Hepatocyte (in vitro differentiated cells): ENCODE measurements around the gene LRRC47. TPM values are rescaled to one million over a fixed set of nuclear protein-coding genes. Genes with fewer than 3 reads are reported as not detected.

Experiments used
- DNase-seq: peaks from one replicate; pipeline ENCODE4 v3.0.0-alpha.2; 2016; ENCODE audit warnings: low spot score
- H2AFZ ChIP-seq: fragments of 200-600 bp; sonication (generic); 2 replicates; pipeline ENCODE4 v1.6.0; 2016; ENCODE audit warnings: antibody characterized with exemption, mild to moderate bottlenecking
- H3K27ac ChIP-seq: fragments of 200-600 bp; sonication (generic); 2 replicates; pipeline ENCODE4 v1.5.1; 2016; ENCODE audit warnings: mild to moderate bottlenecking
- H3K27me3 ChIP-seq: fragments of 200-600 bp; sonication (generic); 2 replicates; pipeline ENCODE4 v1.6.1; 2016
- H3K36me3 ChIP-seq: fragments of 200-600 bp; sonication (generic); replicated peaks from 2 replicates; pipeline ENCODE4 v1.5.1; 2016; ENCODE audit warnings: low read depth; ENCODE audit not compliant: insufficient read depth
- H3K4me1 ChIP-seq: fragments of 200-600 bp; sonication (generic); 2 replicates; pipeline ENCODE4 v1.5.1; 2016; ENCODE audit warnings: mild to moderate bottlenecking, moderate library complexity; ENCODE audit not compliant: insufficient read depth
- H3K4me2 ChIP-seq: fragments of 200-600 bp; sonication (generic); 2 replicates; pipeline ENCODE4 v1.6.0; 2016
- H3K4me3 ChIP-seq: fragments of 200-600 bp; sonication (generic); 2 replicates; pipeline ENCODE4 v1.5.1; 2016; ENCODE audit warnings: mild to moderate bottlenecking
- H3K79me2 ChIP-seq: fragments of 200-600 bp; sonication (generic); 2 replicates; pipeline ENCODE4 v1.6.0; 2017; ENCODE audit warnings: mild to moderate bottlenecking
- H3K9me2 ChIP-seq: fragments of 200-600 bp; sonication (generic); replicated peaks from 2 replicates; pipeline ENCODE4 v1.6.0; 2017; ENCODE audit warnings: mild to moderate bottlenecking; ENCODE audit not compliant: insufficient read depth
- H3K9me3 ChIP-seq: fragments of 200-600 bp; sonication (generic); 2 replicates; pipeline ENCODE4 v1.5.1; 2016; ENCODE audit warnings: low read depth, mild to moderate bottlenecking
- H4K20me1 ChIP-seq: fragments of 200-600 bp; sonication (generic); 2 replicates; pipeline ENCODE4 v1.6.0; 2016; ENCODE audit warnings: mild to moderate bottlenecking; ENCODE audit not compliant: insufficient read depth, poor library complexity, severe bottlenecking
- CTCF ChIP-seq: fragments of 200-600 bp; sonication (generic); IDR thresholded peaks from 2 replicates; pipeline ENCODE4 v1.5.1; 2016; ENCODE audit warnings: antibody characterized with exemption, mild to moderate bottlenecking; ENCODE audit not compliant: poor library complexity
- EZH2 ChIP-seq: fragments of 200-600 bp; sonication (generic); IDR thresholded peaks from 2 replicates; pipeline ENCODE4 v1.6.1; 2016; ENCODE audit warnings: antibody characterized with exemption, mild to moderate bottlenecking, borderline replicate concordance
- EZH2phosphoT487 ChIP-seq: fragments of 200-600 bp; sonication (generic); IDR thresholded peaks from one replicate; pipeline ENCODE4 v1.6.1; 2018; ENCODE audit warnings: antibody characterized with exemption, mild to moderate bottlenecking, low read depth, moderate library complexity; ENCODE audit not compliant: unreplicated experiment, severe bottlenecking
- WGBS: methylation state at CpG from one replicate; pipeline ENCODE4 v1.1.6; 2016; ENCODE audit warnings: low lambda C conversion rate; ENCODE audit errors: missing lambda C conversion rate; 5-methylcytosine and 5-hydroxymethylcytosine counted together
- polyA plus RNA-seq: library from polyadenylated mRNA; unstranded; fragments of >200 nt; fragmentation: Nextera tagmentation; extraction: Ambion mirVana; gene quantifications from 2 replicates; pipeline ENCODE4 v1.2.1, GENCODE V29; 2016
- total RNA-seq: library from RNA; depleted of rRNA; stranded (reverse); fragments of >200 nt; gene quantifications from 2 replicates; pipeline ENCODE4 v1.2.3, GENCODE V29; 2014

LRRC47 gene
- total and polyA plus RNA-seq, 2 experiments from 2014 or later = 36.2 to 38.8 TPM

GRCh38 chr1:3795453-3796214 is 664 bp downstream of the LRRC47 start:
- Histone ChIP-seq H3K4me3 (peak overlapping the region; percentile 86), H3K4me2 (peak overlapping the region; percentile 99), H3K36me3 (no peaks in the 10 kb centered on the region), H3K27me3 (no peaks in the 10 kb centered on the region), H3K4me1 (peaks cover 13% of the 10 kb centered on the region), H3K9me3 (no peaks in the 10 kb centered on the region), H3K9me2 (no peaks in the 10 kb centered on the region), H3K79me2 (peaks cover 53% of the 10 kb centered on the region), H4K20me1 (peaks cover 42% of the 10 kb centered on the region), H3K27ac (peak overlapping the region; percentile 61), H2AFZ (no peak overlapping the region)
- TF ChIP-seq EZH2 (no peak), CTCF (no peak), EZH2phosphoT487 (no peak)
- no peak for DNase-seq
- WGBS = 8% methylated on average over 30 of the region's 53 CpGs

DNA sequence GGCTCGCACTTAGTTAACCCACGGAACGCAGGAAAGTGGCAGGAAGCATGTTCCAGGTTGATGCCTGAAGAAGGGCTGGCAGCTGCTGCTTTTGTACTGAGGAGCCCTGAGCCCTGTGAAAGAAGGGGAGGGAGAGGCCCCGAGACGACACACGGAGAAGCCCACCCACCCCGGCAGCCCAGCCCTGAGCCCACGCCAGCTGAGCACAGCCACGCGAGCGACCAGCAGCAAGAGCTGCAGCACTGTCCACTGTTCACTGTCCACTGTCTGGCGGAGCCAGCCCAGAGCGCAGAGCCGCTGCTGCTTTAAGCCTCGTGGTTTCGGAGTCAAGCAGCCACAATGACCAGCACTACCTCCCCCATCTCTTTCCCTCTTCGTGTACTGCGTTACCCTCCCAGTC is 5.3 kb downstream of the LRRC47 start:
- no peak for DNase-seq
- Histone ChIP-seq H3K4me1 (peaks cover 13% of the 10 kb centered on the region), H3K36me3 (no peaks in the 10 kb centered on the region), H3K9me2 (no peaks in the 10 kb centered on the region), H4K20me1 (peaks cover 74% of the 10 kb centered on the region), H3K79me2 (peaks cover 71% of the 10 kb centered on the region), H3K27ac (no peak overlapping the region), H3K27me3 (no peaks in the 10 kb centered on the region), H3K4me2 (no peak overlapping the region), H3K4me3 (no peak overlapping the region), H3K9me3 (no peaks in the 10 kb centered on the region), H2AFZ (no peak overlapping the region)
- WGBS = 97% methylated on average over 15 of the region's 18 CpGs
- TF ChIP-seq EZH2phosphoT487 (no peak), EZH2 (no peak)

DNA sequence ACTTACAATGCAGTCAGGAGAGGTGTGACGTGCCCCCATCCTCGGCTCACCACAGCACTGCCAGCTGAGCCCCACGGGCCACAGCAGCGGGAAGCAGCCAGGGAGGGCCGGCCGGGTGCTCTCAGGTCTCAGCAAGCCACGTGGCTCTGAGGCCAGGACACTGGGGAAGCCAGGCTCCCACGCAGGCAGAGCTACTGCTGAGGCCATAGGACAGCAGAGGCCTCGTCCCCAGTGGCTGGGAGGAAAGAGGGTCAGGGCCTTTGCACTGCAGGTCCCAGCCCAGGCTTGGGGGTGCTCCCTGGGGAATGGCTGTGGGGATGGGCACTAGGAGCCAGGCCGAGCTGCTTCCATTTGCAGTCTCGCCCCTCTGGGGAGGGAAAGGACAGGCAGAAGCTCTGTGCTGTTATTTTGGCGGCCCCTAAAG is 5.8 kb downstream of the LRRC47 start:
- TF ChIP-seq EZH2phosphoT487 = no peak
- Histone ChIP-seq H3K4me1 (peaks cover 13% of the 10 kb centered on the region), H3K4me3 (no peak overlapping the region), H2AFZ (no peak overlapping the region), H4K20me1 (peaks cover 74% of the 10 kb centered on the region), H3K9me2 (no peaks in the 10 kb centered on the region), H3K27ac (no peak overlapping the region), H3K9me3 (no peaks in the 10 kb centered on the region), H3K79me2 (peaks cover 66% of the 10 kb centered on the region), H3K27me3 (no peaks in the 10 kb centered on the region), H3K4me2 (no peak overlapping the region), H3K36me3 (peaks cover 2% of the 10 kb centered on the region)
- DNase-seq = no peak
- WGBS = 89% methylated on average over 12 of the region's 12 CpGs

DNA sequence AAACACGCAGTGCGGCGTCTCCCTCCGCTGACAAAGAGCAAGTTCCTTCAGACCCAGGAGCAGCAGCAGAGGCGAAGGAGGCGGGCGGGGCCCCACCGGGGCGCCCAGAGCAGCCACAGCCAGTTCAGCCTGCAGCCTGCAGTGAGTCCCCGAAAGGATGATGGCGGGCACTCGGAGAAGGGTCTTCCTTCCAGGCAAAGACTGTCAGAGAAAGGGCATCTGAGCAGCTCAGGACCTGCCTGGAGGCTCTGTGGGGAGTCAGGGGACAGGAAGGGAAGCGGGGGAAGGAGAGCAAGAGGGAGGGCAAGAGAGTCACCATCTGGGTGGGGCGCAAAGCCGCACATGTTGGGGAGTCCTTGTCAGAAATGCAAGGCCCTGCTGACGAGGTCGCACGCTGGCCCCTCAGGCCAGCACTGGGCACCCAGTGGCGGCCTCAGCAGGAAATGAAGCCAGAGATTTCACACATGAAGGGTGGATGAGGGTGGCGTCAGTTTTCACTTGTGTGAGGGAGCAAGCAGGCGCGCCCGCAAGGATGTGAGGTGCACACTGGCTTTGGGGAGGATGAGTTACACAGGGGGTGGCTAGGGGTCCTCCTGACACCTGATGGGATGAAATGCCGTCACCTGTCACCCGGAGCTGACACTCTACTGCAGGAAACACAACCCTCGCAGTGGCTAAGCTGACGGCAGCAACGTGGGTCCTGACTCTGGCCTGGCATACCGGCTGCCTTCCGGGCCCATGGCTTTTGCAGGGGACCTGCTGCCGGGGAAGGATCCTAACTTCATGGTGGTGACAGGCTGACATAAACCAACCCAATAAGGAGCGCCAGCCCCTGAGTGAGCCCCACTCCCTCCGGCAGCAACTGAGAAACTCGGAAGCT is 6.6 kb downstream of the LRRC47 start:
- no peaks in the 10 kb centered on the region for H3K9me3 ChIP-seq
- no peak overlapping the region for H3K27ac ChIP-seq
- no peaks in the 10 kb centered on the region for H3K9me2 ChIP-seq
- H3K36me3 ChIP-seq = peaks cover 5% of the 10 kb centered on the region
- H3K4me1 ChIP-seq = peaks cover 8% of the 10 kb centered on the region
- no peaks in the 10 kb centered on the region for H3K27me3 ChIP-seq
- 95% methylated on average over 33 of the region's 34 CpGs for WGBS
- no peak for DNase-seq
- H3K4me2 ChIP-seq = no peak overlapping the region
- no peak overlapping the region for H3K4me3 ChIP-seq
- H3K79me2 ChIP-seq = peaks cover 58% of the 10 kb centered on the region
- H4K20me1 ChIP-seq = peaks cover 66% of the 10 kb centered on the region
- H2AFZ ChIP-seq = no peak overlapping the region
- no peak for TF ChIP-seq EZH2phosphoT487
- TF ChIP-seq CTCF = no peak
- TF ChIP-seq EZH2 = no peak
